ENCODE measurements around the gene PYGO1. TPM values are rescaled to one million over a fixed set of nuclear protein-coding genes. Genes with fewer than 3 reads are reported as not detected.

Gene PYGO1
- total RNA-seq, 1 experiment from 2014 or later: 0.83 TPM

DNA sequence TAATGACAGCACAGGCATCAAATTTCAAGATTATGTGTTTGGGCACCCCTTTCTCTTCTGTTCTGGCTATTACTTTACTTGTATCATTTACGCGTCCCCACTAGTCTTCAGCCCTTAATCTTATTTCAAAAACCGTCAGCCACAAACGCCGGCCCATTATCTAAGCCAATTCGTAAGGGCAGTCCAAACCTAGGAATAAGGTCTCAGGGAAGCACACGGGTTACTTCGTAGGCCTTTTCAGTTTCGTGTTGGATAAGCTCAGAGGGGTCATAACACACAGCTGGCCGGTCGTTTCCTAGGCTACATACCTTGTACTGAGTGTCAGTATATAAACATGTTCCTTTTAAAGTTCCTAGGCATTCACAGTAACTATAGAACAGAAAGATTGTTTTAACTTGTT lies 75.0 kb downstream of the PYGO1 start:
- H2AK5ac ChIP-seq (ENCODE audit: insufficient read length, low read length): no peak overlapping the region
- H2AFZ ChIP-seq (ENCODE audit: low read length): no peak overlapping the region
- H2BK20ac ChIP-seq (ENCODE audit: low read depth, low read length, poor library complexity, severe bottlenecking): no peak overlapping the region
- peak overlapping the region in 1 of 3 experiments; percentile 28; a peak in 1 of 7 replicates for H3K27ac Mint-ChIP-seq
- no peak overlapping the region for H3K27ac ChIP-seq (ENCODE audit: insufficient read length, low read depth, low read length)
- peaks cover 4% of the 10 kb centered on the region for H3K27me3 Mint-ChIP-seq (ENCODE audit: low read depth)
- no peak overlapping the region for H3K4me2 ChIP-seq (ENCODE audit: insufficient read depth, insufficient read length, low read length)
- H4K20me1 ChIP-seq (ENCODE audit: control insufficient read depth, insufficient read depth, insufficient read length): no peaks in the 10 kb centered on the region
- H3K79me1 ChIP-seq (ENCODE audit: insufficient read depth, low read depth, low read length, poor library complexity, severe bottlenecking): no peaks in the 10 kb centered on the region
- H3K14ac ChIP-seq (ENCODE audit: insufficient read depth, low read length): no peak overlapping the region
- no peak overlapping the region for H4K91ac ChIP-seq (ENCODE audit: insufficient read length, low read depth, low read length)
- H3K4me1 Mint-ChIP-seq: peaks cover 2 to 8% of the 10 kb centered on the region in 2 experiments; a peak in 2 of 4 replicates
- no peaks in the 10 kb centered on the region; a peak in 1 of 5 replicates for H3K9me3 Mint-ChIP-seq
- H3K4me3 Mint-ChIP-seq: no peak overlapping the region
- no peaks in the 10 kb centered on the region for H3K9me3 ChIP-seq (ENCODE audit: control insufficient read depth, low read depth, low read length)
- no peak overlapping the region for H2BK12ac ChIP-seq (ENCODE audit: insufficient read length, low read depth, low read length)
- no peak overlapping the region for H4K8ac ChIP-seq (replicated peaks; ENCODE audit: insufficient read length, low read depth, low read length)
- H3K4me1 ChIP-seq (ENCODE audit: insufficient read depth, low read length): no peaks in the 10 kb centered on the region; the same call in 1 of the 2 replicates
- no peaks in the 10 kb centered on the region for H3K79me2 ChIP-seq (ENCODE audit: insufficient read depth, low read length)
- no peak overlapping the region for H3K18ac ChIP-seq (ENCODE audit: insufficient read length, low read depth, low read length)
- H3K56ac ChIP-seq (ENCODE audit: insufficient read length, low read depth, low read length): no peak overlapping the region
- no CpG with 5 or more reads among the region's 11 CpGs for WGBS (ENCODE audit: extremely low coverage, insufficient read length, low lambda C conversion rate)
- no peak overlapping the region for H4K5ac ChIP-seq (ENCODE audit: insufficient read length, low read depth, low read length)
- no peak for DNase-seq
- no peaks in the 10 kb centered on the region for H3K23me2 ChIP-seq (ENCODE audit: insufficient read length, low read depth, low read length, poor library complexity, severe bottlenecking)
- no peaks in the 10 kb centered on the region for H3K36me3 Mint-ChIP-seq (ENCODE audit: insufficient read depth in 1 of 3, low read depth in 3 of 3)
- H3T11ph ChIP-seq (ENCODE audit: low read length): no peak overlapping the region
- H3K23ac ChIP-seq (ENCODE audit: insufficient read length, low read depth, low read length): no peak overlapping the region
- H3K4ac ChIP-seq (ENCODE audit: low read depth, low read length): no peak overlapping the region
- no peaks in the 10 kb centered on the region for H3K27me3 ChIP-seq (ENCODE audit: insufficient read depth, low read length)
- TF ChIP-seq, protein P1, sequence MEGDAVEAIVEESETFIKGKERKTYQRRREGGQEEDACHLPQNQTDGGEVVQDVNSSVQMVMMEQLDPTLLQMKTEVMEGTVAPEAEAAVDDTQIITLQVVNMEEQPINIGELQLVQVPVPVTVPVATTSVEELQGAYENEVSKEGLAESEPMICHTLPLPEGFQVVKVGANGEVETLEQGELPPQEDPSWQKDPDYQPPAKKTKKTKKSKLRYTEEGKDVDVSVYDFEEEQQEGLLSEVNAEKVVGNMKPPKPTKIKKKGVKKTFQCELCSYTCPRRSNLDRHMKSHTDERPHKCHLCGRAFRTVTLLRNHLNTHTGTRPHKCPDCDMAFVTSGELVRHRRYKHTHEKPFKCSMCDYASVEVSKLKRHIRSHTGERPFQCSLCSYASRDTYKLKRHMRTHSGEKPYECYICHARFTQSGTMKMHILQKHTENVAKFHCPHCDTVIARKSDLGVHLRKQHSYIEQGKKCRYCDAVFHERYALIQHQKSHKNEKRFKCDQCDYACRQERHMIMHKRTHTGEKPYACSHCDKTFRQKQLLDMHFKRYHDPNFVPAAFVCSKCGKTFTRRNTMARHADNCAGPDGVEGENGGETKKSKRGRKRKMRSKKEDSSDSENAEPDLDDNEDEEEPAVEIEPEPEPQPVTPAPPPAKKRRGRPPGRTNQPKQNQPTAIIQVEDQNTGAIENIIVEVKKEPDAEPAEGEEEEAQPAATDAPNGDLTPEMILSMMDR (conservative IDR thresholded peaks at IDR 0.05): no peak
- no peak overlapping the region for H2BK15ac ChIP-seq (ENCODE audit: low read depth, low read length)
- no peak overlapping the region for H3K9ac ChIP-seq (ENCODE audit: extremely low read depth, insufficient read length, low read length)
- no peak overlapping the region for H2BK120ac ChIP-seq (ENCODE audit: low read depth, low read length, poor library complexity, severe bottlenecking)
- no peak overlapping the region for H2BK5ac ChIP-seq (ENCODE audit: insufficient read length, low read length)
